Breast epithelium (tissue), 4 donors: ENCODE measurements around the gene RCVRN. TPM values are rescaled to one million over a fixed set of nuclear protein-coding genes. Genes with fewer than 3 reads are reported as not detected.
A peak's percentile ranks its signal among the peaks of the same experiment; 100 is the strongest.

Source experiments
- DNase-seq, 2 donors: peaks; one replicate each; pipeline ENCODE4 v3.0.0-alpha.2; 2019; ENCODE audit warnings: low spot score in 2 of 2
- H3K27ac ChIP-seq, 2 donors: fragments of 200-600 bp; sonication (generic) in 1 of 2; one replicate each; pipeline ENCODE4 v1.5.1; 2016 to 2019; ENCODE audit warnings: mild to moderate bottlenecking in 1 of 2
- H3K27me3 ChIP-seq, 2 donors: fragments of 200-600 bp; sonication (generic) in 1 of 2; one replicate each; pipeline versions ENCODE4 v1.5.1 to v1.6.0; 2017 to 2019; ENCODE audit warnings: control low read depth in 1 of 2, mild to moderate bottlenecking in 1 of 2
- H3K36me3 ChIP-seq: fragments of 200-600 bp; one replicate; pipeline ENCODE4 v1.5.1; 2019
- H3K4me1 ChIP-seq, 2 donors: fragments of 200-600 bp; sonication (generic); one replicate each; pipeline ENCODE4 v1.5.1; 2016 to 2019; ENCODE audit warnings: control low read depth in 1 of 2
- H3K4me3 ChIP-seq, 3 donors: fragments of 200-600 bp; sonication (generic); 1 replicate in 2 of 3; 2 replicates in 1 of 3; pipeline ENCODE4 v1.5.1; 2016 to 2019; ENCODE audit warnings: mild to moderate bottlenecking in 3 of 3, moderate library complexity in 2 of 3
- H3K9me3 ChIP-seq, 2 donors: fragments of 200-600 bp; sonication (generic) in 1 of 2; one replicate each; pipeline ENCODE4 v1.5.1; 2016 to 2019; ENCODE audit warnings: control low read depth in 1 of 2
- CTCF ChIP-seq, 3 donors: fragments of 450-650 bp; IDR thresholded peaks; one replicate each; pipeline ENCODE4 v1.5.1; 2016 to 2017; ENCODE audit warnings: antibody characterized with exemption in 3 of 3, mild to moderate bottlenecking in 3 of 3, moderate library complexity in 3 of 3
- POLR2A ChIP-seq: fragments of 450-650 bp; IDR thresholded peaks from one replicate; pipeline ENCODE4 v1.6.1; 2016; ENCODE audit warnings: antibody characterized with exemption, mild to moderate bottlenecking, moderate library complexity
- POLR2AphosphoS5 ChIP-seq, 3 donors: sonication (generic); formaldehyde crosslinking; IDR thresholded peaks; one replicate each; pipeline ENCODE4 v1.6.1; 2017; ENCODE audit warnings: antibody characterized with exemption in 3 of 3
- intact Hi-C: fragments of 100-400 bp; cut with DNase I; formaldehyde crosslinking; loops from one replicate; pipeline ENCODE4 v1.15.1; 2023; ENCODE audit warnings: low total_unique reads
- total RNA-seq, 3 donors: library from RNA; depleted of rRNA; stranded (reverse); fragments of >200 nt; gene quantifications; one replicate each; pipeline ENCODE4 v1.1.0, GENCODE V29; 2016

RCVRN gene
- total RNA-seq, 3 donors from 2014 or later, result 0.15 to 0.66 (median 0.32) TPM

- Histone ChIP-seq H3K4me1 (no peaks in the 10 kb centered on the region), H3K4me3 (no peak overlapping the region), H3K36me3 (no peaks in the 10 kb centered on the region), H3K27me3 (no peaks in the 10 kb centered on the region), H3K27ac (no peak overlapping the region), H3K9me3 (no peaks in the 10 kb centered on the region)
- TF ChIP-seq POLR2A (no peak), CTCF (IDR thresholded peaks at IDR 0.05) (no peak), POLR2AphosphoS5 (IDR thresholded peaks at IDR 0.05) (no peak)
- intact Hi-C loops, result no loop called here
- no peak for DNase-seq
These were observed 1.5 kb upstream of the RCVRN start for GRCh38 chr17:9906616-9907015.

- H3K4me1 ChIP-seq, result no peaks in the 10 kb centered on the region
- no peaks in the 10 kb centered on the region for H3K27me3 ChIP-seq
- intact Hi-C loops, result no loop called here
- no peaks in the 10 kb centered on the region for H3K36me3 ChIP-seq
- H3K27ac ChIP-seq, result no peak overlapping the region
- TF ChIP-seq CTCF (IDR thresholded peaks at IDR 0.05) (peak in 1 of 3 donors; percentile 28), POLR2A (no peak), POLR2AphosphoS5 (IDR thresholded peaks at IDR 0.05) (no peak)
- no peaks in the 10 kb centered on the region for H3K9me3 ChIP-seq
- no peak for DNase-seq
- H3K4me3 ChIP-seq, result no peak overlapping the region
These were observed 831 bp upstream of the RCVRN start for GRCh38 chr17:9905902-9906301.

- no peak overlapping the region for H3K4me3 ChIP-seq
- peak in 1 of 2 donors; percentile 49 for DNase-seq
These were observed 594 bp downstream of the RCVRN start for GRCh38 chr17:9904277-9905077.

GRCh38 chr17:9902120-9902519 lies 3.0 kb downstream of the RCVRN start:
- Histone ChIP-seq H3K36me3 (no peaks in the 10 kb centered on the region), H3K27me3 (no peaks in the 10 kb centered on the region), H3K4me1 (no peaks in the 10 kb centered on the region), H3K9me3 (no peaks in the 10 kb centered on the region), H3K4me3 (no peak overlapping the region), H3K27ac (peak overlapping the region in 1 of 2 donors; percentile 88)
- no peak for DNase-seq
- TF ChIP-seq POLR2A, result no peak
- TF ChIP-seq POLR2AphosphoS5 (IDR thresholded peaks at IDR 0.05), result no peak
- no peak for TF ChIP-seq CTCF (IDR thresholded peaks at IDR 0.05)
- intact Hi-C loops, result no loop called here

More at GRCh38 chr17:9904277-9905077, 594 bp downstream of the RCVRN start:
- TF ChIP-seq CTCF (IDR thresholded peaks at IDR 0.05), result no peak
- no peak for TF ChIP-seq POLR2A
- no peak for TF ChIP-seq POLR2AphosphoS5 (IDR thresholded peaks at IDR 0.05)
- intact Hi-C loops, result no loop called here
- H3K9me3 ChIP-seq, result no peaks in the 10 kb centered on the region
- no peaks in the 10 kb centered on the region for H3K36me3 ChIP-seq
- no peak overlapping the region for H3K27ac ChIP-seq
- H3K27me3 ChIP-seq, result no peaks in the 10 kb centered on the region
- H3K4me1 ChIP-seq, result no peaks in the 10 kb centered on the region

GRCh38 chr17:9900784-9901183 lies 4.3 kb downstream of the RCVRN start:
- H3K36me3 ChIP-seq, result no peaks in the 10 kb centered on the region
- peak overlapping the region; percentile 74 to 88 for H3K27ac ChIP-seq
- H3K4me3 ChIP-seq, result no peak overlapping the region
- TF ChIP-seq POLR2AphosphoS5 (IDR thresholded peaks at IDR 0.05) (peak in 1 of 3 donors; percentile 59), CTCF (IDR thresholded peaks at IDR 0.05) (no peak)
- intact Hi-C loops, result no loop called here
- H3K4me1 ChIP-seq, result no peaks in the 10 kb centered on the region
- H3K27me3 ChIP-seq, result no peaks in the 10 kb centered on the region
- DNase-seq, result no peak
- H3K9me3 ChIP-seq, result no peaks in the 10 kb centered on the region
